Activated T-helper 1 cell treated with anti-CD3 and anti-CD28 coated beads, Interleukin-12 subunit alpha, Interleukin-12 subunit beta, Interleukin-2, Interleukin-4 antibody, amounts not matched to agents 30 ng/mL and 10 ng/mL and 1 ng/mL, durations not matched to agents 14 hours and 24 hours and 36 hours (primary cell): ENCODE data around the gene FAM236B. TPM values are rescaled to one million over a fixed set of nuclear protein-coding genes. Genes with fewer than 3 reads are reported as not detected.
"Not testable (repeated sequence)": the region's sequence is repeated elsewhere in the genome, so short reads cannot be mapped to it uniquely, and the experiment has no call there.

Source experiments
- DNase-seq: peaks from one replicate; pipeline ENCODE4 v3.0.0; 2021; ENCODE audit warnings: low spot score
- H3K27ac Mint-ChIP-seq: one replicate; pipeline ENCODE4 v1.8.0; 2021; ENCODE audit warnings: mild to moderate bottlenecking, mixed read lengths
- H3K27me3 Mint-ChIP-seq: one replicate; pipeline ENCODE4 v1.8.0; 2022; ENCODE audit warnings: mild to moderate bottlenecking, moderate library complexity, mixed read lengths; ENCODE audit not compliant: insufficient read depth
- H3K36me3 Mint-ChIP-seq: one replicate; pipeline ENCODE4 v1.8.0; 2021; ENCODE audit warnings: low read depth, mixed read lengths
- H3K4me1 Mint-ChIP-seq: one replicate; pipeline ENCODE4 v1.8.0; 2021; ENCODE audit warnings: low read depth, mixed read lengths
- H3K4me3 Mint-ChIP-seq: one replicate; pipeline ENCODE4 v1.8.0; 2021; ENCODE audit warnings: mild to moderate bottlenecking, moderate library complexity, mixed read lengths
- H3K9me3 Mint-ChIP-seq: one replicate; pipeline ENCODE4 v1.8.0; 2021; ENCODE audit warnings: mixed read lengths
- intact Hi-C: fragments of 100-400 bp; cut with micrococcal nuclease; formaldehyde crosslinking; loops from one replicate; pipeline ENCODE4 v1.15.1; 2024
- total RNA-seq: library from RNA; stranded (reverse); gene quantifications from 2 replicates; pipeline ENCODE4 v1.2.3, GENCODE V29; 2022

Gene FAM236B
- total RNA-seq, 1 donor from 2014 or later = not detected

DNA sequence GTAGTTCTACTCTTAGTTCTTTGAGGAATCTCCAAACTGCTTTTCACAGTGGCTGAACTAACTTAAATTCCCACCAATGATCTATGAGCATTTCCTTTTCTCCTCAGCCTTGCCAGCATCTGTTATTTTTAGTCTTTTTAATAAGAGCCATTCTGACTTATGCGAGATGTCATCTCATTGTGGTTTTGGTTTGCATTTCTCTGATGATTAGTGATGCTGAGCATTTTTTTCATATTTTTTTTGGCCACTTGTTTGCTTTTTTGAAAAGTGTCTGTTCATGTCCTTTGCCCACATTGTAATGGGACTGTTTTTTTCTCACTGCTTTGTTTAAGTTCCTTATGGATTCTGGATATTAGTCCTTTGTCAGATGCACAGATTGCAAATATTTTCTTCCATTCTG, 46.9 kb downstream of the FAM236B start:
- Mint-ChIP-seq H3K9me3 (no peaks in the 10 kb centered on the region), H3K27ac (no peak overlapping the region)
- intact Hi-C loops = no loop called here

DNA sequence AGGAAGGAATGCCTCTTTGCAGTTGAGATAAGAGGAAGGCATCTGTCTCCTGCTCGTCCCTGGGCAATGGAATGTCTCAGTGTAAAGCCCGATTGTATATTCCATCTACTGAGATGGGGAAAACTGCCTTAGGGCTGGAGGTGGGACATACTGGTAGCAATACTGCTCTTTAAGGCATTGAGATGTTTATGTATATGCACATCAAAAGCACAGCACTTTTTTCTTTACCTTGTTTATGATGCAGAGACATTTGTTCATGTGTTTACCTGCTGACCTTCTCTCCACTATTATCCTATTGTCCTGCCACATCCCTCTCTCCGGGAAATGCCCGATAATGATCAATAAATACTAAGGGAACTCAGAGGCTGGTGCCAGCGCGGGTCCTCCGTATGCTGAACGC, 48.8 kb downstream of the FAM236B start:
- H3K4me3 Mint-ChIP-seq, H3K9me3 Mint-ChIP-seq, intact Hi-C loops, DNase-seq, H3K36me3 Mint-ChIP-seq, H3K4me1 Mint-ChIP-seq, H3K27ac Mint-ChIP-seq: not testable (repeated sequence)
- peaks cover 17% of the 10 kb centered on the region for H3K27me3 Mint-ChIP-seq

More for the DNA sequence above, 46.9 kb downstream of the FAM236B start:
- DNase-seq = no peak
- Mint-ChIP-seq H3K4me1 (no peaks in the 10 kb centered on the region), H3K4me3 (no peak overlapping the region), H3K36me3 (no peaks in the 10 kb centered on the region), H3K27me3 (peaks cover 19% of the 10 kb centered on the region)

Other genes with a start within 250 kb of the FAM236B start
- gene HDAC8, start 209.8 kb downstream of the FAM236B start, total RNA-seq = 29.6 and 30.6 TPM in 2 replicates
- gene PHKA1, start 68.4 kb downstream of the FAM236B start, total RNA-seq = 7.5 TPM in 2 replicates
- not detected in 2 replicates for gene DMRTC1B, start 5.8 kb downstream of the FAM236B start, total RNA-seq
- not detected in 2 replicates for gene FAM236D, start 25.6 kb upstream of the FAM236B start, total RNA-seq
- gene FAM236C, start 130.0 kb upstream of the FAM236B start, total RNA-seq = not detected in 2 replicates
- not detected in 2 replicates for gene FAM236A, start 155.5 kb upstream of the FAM236B start, total RNA-seq
- not detected in 2 replicates for gene DMRTC1, start 161.2 kb upstream of the FAM236B start, total RNA-seq
- not detected in 2 replicates for gene PABPC1L2B, start 220.3 kb upstream of the FAM236B start, total RNA-seq